Psoas muscle (tissue), 8 donors: ENCODE results near the gene THAP2. TPM values are rescaled to one million over a fixed set of nuclear protein-coding genes. Genes with fewer than 3 reads are reported as not detected.

ENCODE experiments used
- ATAC-seq, 4 donors: fragments of 200-7000 bp; cut with Tn5 transposase; one replicate each; pipeline ENCODE4 v1.9.1; 2020; ENCODE audit warnings: moderate library complexity in 3 of 4, mild to moderate bottlenecking in 2 of 4
- DNase-seq, 2 donors: peaks; one replicate each; pipeline ENCODE4 v3.0.0-alpha.2; 2020
- H3K27ac ChIP-seq: fragments of 200-600 bp; one replicate; pipeline ENCODE4 v1.8.0; 2022
- H3K27me3 ChIP-seq, 3 donors: fragments of 200-600 bp in 1 of 3; one replicate each; pipeline versions ENCODE4 v1.6.1 to v1.8.0; 2013 to 2022; ENCODE audit warnings: low read length in 2 of 3, mild to moderate bottlenecking in 2 of 3, moderate library complexity in 1 of 3; ENCODE audit not compliant: insufficient read depth in 3 of 3
- H3K36me3 ChIP-seq, 2 donors: fragments of 200-600 bp in 1 of 2; one replicate each; pipeline versions ENCODE4 v1.6.1 to v1.8.0; 2013 to 2022; ENCODE audit warnings: low read depth in 1 of 2, mild to moderate bottlenecking in 1 of 2, moderate library complexity in 1 of 2; ENCODE audit not compliant: insufficient read depth in 1 of 2
- H3K4me1 ChIP-seq: fragments of 200-600 bp; one replicate; pipeline ENCODE4 v1.8.0; 2022
- H3K4me3 ChIP-seq: fragments of 200-600 bp; one replicate; pipeline ENCODE4 v1.8.0; 2022; ENCODE audit warnings: mild to moderate bottlenecking
- H3K9me3 ChIP-seq: fragments of 200-600 bp; one replicate; pipeline ENCODE4 v1.8.0; 2022
- WGBS, 3 donors: extraction: QIAGEN DNeasy Blood & Tissue Kit; methylation state at CpG; one replicate each; pipeline versions ENCODE4 v1.1.6 to v1.1.7; 2013; 5-methylcytosine and 5-hydroxymethylcytosine counted together
- intact Hi-C, 2 donors: fragments of 100-400 bp; cut with DNase I; formaldehyde crosslinking; loops; one replicate each; pipeline versions ENCODE4 v1.11.0 to v1.14.2; 2022
- polyA plus RNA-seq, 3 donors: library from polyadenylated mRNA; stranded (reverse); fragments of 200-250 nt; gene quantifications; one replicate each; pipeline ENCODE4 v1.2.3, GENCODE V29; 2013
- total RNA-seq, 4 donors: library from RNA; stranded (reverse); fragmentation: NEBNext Ultra II Directional in 2 of 4; extraction: Animal tissue kit (Norgen Biotek cat#: 25700) in 2 of 4; gene quantifications; one replicate each; pipeline versions ENCODE4 v1.2.1 to v1.2.4, GENCODE V29; 2021 to 2023
- TF ChIP-seq, protein P1 (sequence below): fragments of 200-600 bp; IDR thresholded peaks from one replicate; pipeline ENCODE4 v1.8.0; 2022; ENCODE audit warnings: antibody characterized with exemption
- donor health status: healthy with polysubstance abuse.
- donor health status: DM: no; HTN: no; CAD: no; lungs with moderate emphysema.
- donor health status: Bipolar disorder and iron deficiency.
- donor health status: healthy.
- donor health status: DM: yes; HTN: yes; CAD: no.
- donor health status: DM: no; HTN: no; CAD: no.
- donor health status: DM: no; HTN: no; CAD: no.
- donor health status: DM: yes; HTN: yes; CAD: no.

Gene THAP2
- total and polyA plus RNA-seq, 7 donors = 3.3 to 9.8 (median 5.2) TPM

DNA sequence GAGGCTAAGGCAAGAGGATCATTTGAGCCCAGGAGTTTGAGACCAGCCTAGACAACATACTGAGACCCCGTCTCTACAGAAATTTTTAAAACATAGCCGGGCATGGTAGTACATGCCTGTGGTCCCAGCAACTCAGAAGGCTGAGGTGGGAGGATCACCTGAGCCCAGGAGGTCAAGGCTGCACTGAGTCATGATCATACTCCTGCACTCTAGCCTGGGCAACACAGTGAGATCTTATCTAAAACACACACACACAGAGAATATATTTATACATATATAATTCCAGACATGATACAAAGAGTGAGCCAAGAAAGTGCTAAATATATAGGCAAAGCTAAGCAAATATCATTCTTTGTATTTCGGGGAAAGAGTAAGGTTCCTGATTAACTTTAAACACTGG is 9.9 kb upstream of the THAP2 start:
- no peaks in the 10 kb centered on the region for H3K27me3 ChIP-seq
- no peak overlapping the region for H3K4me3 ChIP-seq
- intact Hi-C loops = no loop called here
- peaks cover 0 to 77% of the 10 kb centered on the region in 2 donors for H3K36me3 ChIP-seq
- H3K27ac ChIP-seq = no peak overlapping the region
- H3K4me1 ChIP-seq = peaks cover 9% of the 10 kb centered on the region
- H3K9me3 ChIP-seq = peaks cover 9% of the 10 kb centered on the region
- 79 to 100% (median 87%) methylated on average over 3 of the region's 3 CpGs for WGBS, 3 donors
- DNase-seq (no peak), ATAC-seq (no peak)
- TF ChIP-seq, protein P1, sequence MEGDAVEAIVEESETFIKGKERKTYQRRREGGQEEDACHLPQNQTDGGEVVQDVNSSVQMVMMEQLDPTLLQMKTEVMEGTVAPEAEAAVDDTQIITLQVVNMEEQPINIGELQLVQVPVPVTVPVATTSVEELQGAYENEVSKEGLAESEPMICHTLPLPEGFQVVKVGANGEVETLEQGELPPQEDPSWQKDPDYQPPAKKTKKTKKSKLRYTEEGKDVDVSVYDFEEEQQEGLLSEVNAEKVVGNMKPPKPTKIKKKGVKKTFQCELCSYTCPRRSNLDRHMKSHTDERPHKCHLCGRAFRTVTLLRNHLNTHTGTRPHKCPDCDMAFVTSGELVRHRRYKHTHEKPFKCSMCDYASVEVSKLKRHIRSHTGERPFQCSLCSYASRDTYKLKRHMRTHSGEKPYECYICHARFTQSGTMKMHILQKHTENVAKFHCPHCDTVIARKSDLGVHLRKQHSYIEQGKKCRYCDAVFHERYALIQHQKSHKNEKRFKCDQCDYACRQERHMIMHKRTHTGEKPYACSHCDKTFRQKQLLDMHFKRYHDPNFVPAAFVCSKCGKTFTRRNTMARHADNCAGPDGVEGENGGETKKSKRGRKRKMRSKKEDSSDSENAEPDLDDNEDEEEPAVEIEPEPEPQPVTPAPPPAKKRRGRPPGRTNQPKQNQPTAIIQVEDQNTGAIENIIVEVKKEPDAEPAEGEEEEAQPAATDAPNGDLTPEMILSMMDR = no peak

DNA sequence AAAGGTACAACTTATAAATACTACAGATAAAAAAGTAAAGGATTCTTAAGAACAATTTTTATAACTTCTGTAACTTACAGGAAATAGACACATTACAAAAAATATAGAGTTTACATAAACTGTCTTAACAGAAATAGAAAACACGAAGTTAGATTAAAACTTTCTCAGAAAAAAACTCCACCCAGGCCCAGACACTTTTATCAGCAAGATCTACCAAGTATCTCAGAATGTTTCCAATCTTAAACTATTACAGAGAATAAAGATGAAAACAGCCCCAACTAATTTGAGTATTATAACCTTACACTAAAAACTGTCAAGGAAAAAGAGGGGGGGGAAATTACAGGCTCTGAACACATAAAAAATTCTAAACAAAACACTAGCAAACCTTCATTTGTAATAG is 8.6 kb upstream of the THAP2 start:
- WGBS, 3 donors = 77 to 90% (median 78%) methylated on average over 1 of the region's 1 CpG
- Histone ChIP-seq H3K4me3 (no peak overlapping the region), H3K4me1 (peaks cover 10% of the 10 kb centered on the region), H3K9me3 (peaks cover 9% of the 10 kb centered on the region), H3K36me3 (peaks cover 0 to 87% of the 10 kb centered on the region in 2 donors), H3K27me3 (no peaks in the 10 kb centered on the region), H3K27ac (no peak overlapping the region)
- TF ChIP-seq, protein P1 = no peak
- intact Hi-C loops = loop anchor here in 1 of 2 donors (5.0 kb wide), 1 partner anchor 33 kb away; no protein-coding TSS in a partner anchor
- DNase-seq (no peak), ATAC-seq (no peak)

DNA sequence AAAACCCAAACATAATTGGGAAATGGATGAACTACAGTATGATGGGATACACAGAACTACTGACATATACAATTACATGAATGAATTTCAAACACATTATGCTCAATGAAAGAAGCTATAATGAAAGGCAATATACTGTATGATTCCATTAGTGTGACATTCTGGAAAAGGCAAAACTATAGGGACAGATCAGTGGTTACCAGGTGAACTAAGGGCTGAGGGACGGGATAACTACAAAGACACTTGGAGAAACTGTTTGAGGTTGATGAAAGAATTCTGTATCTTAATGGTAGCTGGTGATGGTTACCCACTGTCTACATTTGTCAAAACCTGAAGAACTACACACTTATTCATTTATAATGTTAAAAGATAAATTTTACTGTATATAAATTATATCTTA is 8.2 kb upstream of the THAP2 start:
- intact Hi-C loops = loop anchor here in 1 of 2 donors (5.0 kb wide), 1 partner anchor 34 kb away; no protein-coding TSS in a partner anchor

DNA sequence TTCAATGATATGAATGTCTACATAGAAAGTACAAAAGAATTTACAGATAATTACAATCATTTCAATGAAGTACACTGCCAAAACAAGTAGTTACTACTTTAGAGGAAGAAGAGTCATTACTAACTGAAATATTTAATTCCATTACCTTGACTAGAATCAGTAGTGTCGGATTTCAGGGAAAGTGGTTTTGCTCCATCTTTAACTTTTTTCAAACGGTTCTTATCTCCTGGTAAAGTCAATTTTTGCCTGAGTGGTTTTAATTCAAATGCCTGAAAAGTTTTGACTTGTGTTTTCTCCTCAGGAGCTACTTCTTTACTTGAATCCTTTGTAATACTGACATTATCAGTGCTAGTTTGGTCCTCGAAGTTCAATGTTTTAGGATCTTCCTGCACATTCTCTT is 7.4 kb upstream of the THAP2 start:
- no peak overlapping the region for H3K27ac ChIP-seq
- WGBS, 3 donors = 80 to 89% (median 84%) methylated on average over 3 of the region's 3 CpGs
- intact Hi-C loops = loop anchor here in 1 of 2 donors (5.0 kb wide), 1 partner anchor 34 kb away; no protein-coding TSS in a partner anchor
- no peak for DNase-seq
- H3K36me3 ChIP-seq = peaks cover 0 to 86% of the 10 kb centered on the region in 2 donors
- H3K27me3 ChIP-seq = no peaks in the 10 kb centered on the region
- no peak overlapping the region for H3K4me3 ChIP-seq
- TF ChIP-seq, protein P1 = no peak
- no peak for ATAC-seq
- peaks cover 22% of the 10 kb centered on the region for H3K4me1 ChIP-seq
- peaks cover 9% of the 10 kb centered on the region for H3K9me3 ChIP-seq

More for the DNA sequence above, 8.2 kb upstream of the THAP2 start:
- ATAC-seq (no peak), DNase-seq (no peak)
- H3K4me3 ChIP-seq = no peak overlapping the region
- TF ChIP-seq, protein P1 = no peak
- no peak overlapping the region for H3K27ac ChIP-seq
- H3K36me3 ChIP-seq = peaks cover 0 to 86% of the 10 kb centered on the region in 2 donors
- H3K27me3 ChIP-seq = no peaks in the 10 kb centered on the region
- peaks cover 9% of the 10 kb centered on the region for H3K9me3 ChIP-seq
- H3K4me1 ChIP-seq = peaks cover 14% of the 10 kb centered on the region
- WGBS, 3 donors = 93 to 95% (median 95%) methylated on average over 1 of the region's 1 CpG

DNA sequence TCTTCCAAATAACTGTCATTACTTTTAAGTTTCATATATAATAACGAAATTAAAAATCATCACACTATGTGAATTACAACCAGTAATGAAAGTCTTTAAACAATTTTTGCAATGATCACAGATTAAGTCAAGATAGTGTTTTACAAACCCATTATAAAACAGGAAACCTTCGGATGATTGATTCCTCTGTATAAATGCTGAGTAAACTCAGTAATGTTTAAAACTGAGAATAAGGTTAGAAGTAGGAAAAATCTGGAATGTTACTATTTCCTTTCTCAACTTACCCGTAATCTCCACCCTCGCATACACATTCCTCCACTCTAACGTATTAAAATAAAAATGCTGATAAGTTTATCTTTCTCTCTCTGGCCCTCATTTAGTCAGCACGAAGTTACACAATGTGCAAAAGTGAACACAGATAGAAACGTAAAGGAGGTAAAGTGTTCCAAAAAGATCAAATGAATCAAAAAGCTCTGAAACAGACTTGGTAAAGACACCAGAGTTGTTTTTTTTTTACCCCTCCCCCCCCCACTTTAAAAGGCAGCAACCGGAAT is 2.0 kb upstream of the THAP2 start:
- TF ChIP-seq, protein P1 = no peak
- intact Hi-C loops = loop anchor here (2.0 to 10.0 kb wide), 3 partner anchors 25 to 183 kb away; partner anchors contain the start of genes RAB21 (in 1 of the 2) and TMEM19 (in 1 of the 2)
- Histone ChIP-seq H3K4me3 (peak overlapping the region; percentile 93), H3K27ac (peak overlapping the region; percentile 97), H3K4me1 (peaks cover 27% of the 10 kb centered on the region), H3K36me3 (peaks cover 0 to 36% of the 10 kb centered on the region in 2 donors), H3K27me3 (no peaks in the 10 kb centered on the region), H3K9me3 (no peaks in the 10 kb centered on the region)
- WGBS, 3 donors = 9 to 14% (median 10%) methylated on average over 8 of the region's 8 CpGs
- DNase-seq (no peak), ATAC-seq (no peak)
